ENCODE measurements around the gene NLGN1. TPM values are rescaled to one million over a fixed set of nuclear protein-coding genes. Genes with fewer than 3 reads are reported as not detected.

NLGN1 gene
- total and polyA plus RNA-seq, 9 of the 15 experiments (the other 6 are each of a cell fraction or from before 2014, with no cell fraction given): under 0.01 to 0.01 TPM; not detected in 7

DNA sequence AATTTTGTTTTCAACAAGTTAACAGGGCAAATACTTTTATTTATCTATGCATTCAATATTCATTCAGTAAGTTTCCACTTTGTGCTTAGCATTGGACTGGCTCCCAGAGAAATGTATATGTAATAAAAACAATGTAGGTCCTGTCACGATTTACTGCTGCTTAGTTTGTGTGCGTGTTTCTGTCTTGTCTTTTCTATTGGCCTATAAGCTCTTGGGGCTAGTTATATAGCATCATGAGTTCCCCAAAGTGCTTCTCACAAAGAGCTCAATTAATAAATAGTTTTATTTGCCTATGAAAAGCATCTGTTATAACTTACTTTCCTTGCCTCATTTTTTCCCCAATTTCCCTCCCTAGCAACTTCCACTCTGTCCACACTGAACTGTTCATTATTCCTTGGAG, 794.9 kb downstream of the NLGN1 start (continued):
- TF ChIP-seq KDM2B (CRISPR knock-in tag; IDR thresholded peaks at IDR 0.05) (no peak), SRSF7 (optimal IDR thresholded peaks at IDR 0.05; ENCODE audit: low read depth, low read length) (no peak), TCF7 (IDR thresholded peaks at IDR 0.05; ENCODE audit: borderline replicate concordance) (no peak), KAT2B (IDR thresholded peaks at IDR 0.05; ENCODE audit: low read depth, low read length) (no peak), PML (IDR thresholded peaks at IDR 0.05; ENCODE audit: low read length) (no peak), ARID2 (IDR thresholded peaks at IDR 0.05) (no peak), TAL1 (IDR thresholded peaks at IDR 0.05) (no peak)
- TF ChIP-seq, protein P1, sequence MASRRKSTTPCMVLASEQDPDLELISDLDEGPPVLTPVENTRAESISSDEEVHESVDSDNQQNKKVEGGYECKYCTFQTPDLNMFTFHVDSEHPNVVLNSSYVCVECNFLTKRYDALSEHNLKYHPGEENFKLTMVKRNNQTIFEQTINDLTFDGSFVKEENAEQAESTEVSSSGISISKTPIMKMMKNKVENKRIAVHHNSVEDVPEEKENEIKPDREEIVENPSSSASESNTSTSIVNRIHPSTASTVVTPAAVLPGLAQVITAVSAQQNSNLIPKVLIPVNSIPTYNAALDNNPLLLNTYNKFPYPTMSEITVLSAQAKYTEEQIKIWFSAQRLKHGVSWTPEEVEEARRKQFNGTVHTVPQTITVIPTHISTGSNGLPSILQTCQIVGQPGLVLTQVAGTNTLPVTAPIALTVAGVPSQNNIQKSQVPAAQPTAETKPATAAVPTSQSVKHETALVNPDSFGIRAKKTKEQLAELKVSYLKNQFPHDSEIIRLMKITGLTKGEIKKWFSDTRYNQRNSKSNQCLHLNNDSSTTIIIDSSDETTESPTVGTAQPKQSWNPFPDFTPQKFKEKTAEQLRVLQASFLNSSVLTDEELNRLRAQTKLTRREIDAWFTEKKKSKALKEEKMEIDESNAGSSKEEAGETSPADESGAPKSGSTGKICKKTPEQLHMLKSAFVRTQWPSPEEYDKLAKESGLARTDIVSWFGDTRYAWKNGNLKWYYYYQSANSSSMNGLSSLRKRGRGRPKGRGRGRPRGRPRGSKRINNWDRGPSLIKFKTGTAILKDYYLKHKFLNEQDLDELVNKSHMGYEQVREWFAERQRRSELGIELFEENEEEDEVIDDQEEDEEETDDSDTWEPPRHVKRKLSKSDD (conservative IDR thresholded peaks at IDR 0.05; ENCODE audit: low read length): no peak

- ChIA-PET CTCF (ENCODE audit: low intra/inter-chr PET ratio) (no interaction called here), POLR2A (no interaction called here)
- no peak for FAIRE-seq
- H3K4me1 ChIP-seq (replicated peaks in 1 of 2; ENCODE audit: control insufficient read depth in 2 of 2, insufficient read depth in 2 of 2, low read length in 2 of 2): no peaks in the 10 kb centered on the region
- intact Hi-C loops (cut with micrococcal nuclease) (no loop called here), in situ Hi-C loops (cut with MboI) (no loop called here)
- H3K9me1 ChIP-seq (ENCODE audit: control insufficient read depth, insufficient read depth, low read length): no peaks in the 10 kb centered on the region
- no peak for DNase-seq (ENCODE audit: extremely low read depth in 1 of 4, low spot score in 3 of 4)
- no peaks in the 10 kb centered on the region for H4K20me1 ChIP-seq (replicated peaks; ENCODE audit: control insufficient read depth, insufficient read depth, low read length)
- no peaks in the 10 kb centered on the region for H3K79me2 ChIP-seq (ENCODE audit: control insufficient read depth, insufficient read depth, low read length)
- no peak for ATAC-seq
- H3K4me3 ChIP-seq: no peak overlapping the region
- H3K9me3 ChIP-seq (replicated peaks; ENCODE audit: control insufficient read depth, insufficient read depth, low read depth, low read length): no peaks in the 10 kb centered on the region
- no peak overlapping the region for H3K27ac ChIP-seq (ENCODE audit: extremely low read depth, low read depth, low read length)
- no peak overlapping the region for H3K4me2 ChIP-seq (ENCODE audit: insufficient read depth, low read length)
- no peak overlapping the region for H3K9ac ChIP-seq (ENCODE audit: insufficient read depth in 1 of 2, low read depth in 2 of 2, low read length in 2 of 2)
- no peaks in the 10 kb centered on the region for H3K36me3 ChIP-seq (ENCODE audit: control insufficient read depth, insufficient read depth, low read length)
- no TSS peak for BruUV-seq (replicated peaks)
- H2AFZ ChIP-seq (ENCODE audit: low read depth, low read length): no peak overlapping the region
- no peaks in the 10 kb centered on the region for H3K27me3 ChIP-seq (ENCODE audit: control insufficient read depth in 2 of 2, insufficient read depth in 2 of 2, low read length in 2 of 2)
- TF ChIP-seq, protein P2, sequence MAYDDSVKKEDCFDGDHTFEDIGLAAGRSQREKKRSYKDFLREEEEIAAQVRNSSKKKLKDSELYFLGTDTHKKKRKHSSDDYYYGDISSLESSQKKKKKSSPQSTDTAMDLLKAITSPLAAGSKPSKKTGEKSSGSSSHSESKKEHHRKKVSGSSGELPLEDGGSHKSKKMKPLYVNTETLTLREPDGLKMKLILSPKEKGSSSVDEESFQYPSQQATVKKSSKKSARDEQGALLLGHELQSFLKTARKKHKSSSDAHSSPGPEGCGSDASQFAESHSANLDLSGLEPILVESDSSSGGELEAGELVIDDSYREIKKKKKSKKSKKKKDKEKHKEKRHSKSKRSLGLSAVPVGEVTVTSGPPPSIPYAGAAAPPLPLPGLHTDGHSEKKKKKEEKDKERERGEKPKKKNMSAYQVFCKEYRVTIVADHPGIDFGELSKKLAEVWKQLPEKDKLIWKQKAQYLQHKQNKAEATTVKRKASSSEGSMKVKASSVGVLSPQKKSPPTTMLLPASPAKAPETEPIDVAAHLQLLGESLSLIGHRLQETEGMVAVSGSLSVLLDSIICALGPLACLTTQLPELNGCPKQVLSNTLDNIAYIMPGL (CRISPR knock-in tag; IDR thresholded peaks at IDR 0.05): no peak
- TF ChIP-seq MAFF (IDR thresholded peaks at IDR 0.05; ENCODE audit: low read length) (no peak), CCAR2 (IDR thresholded peaks at IDR 0.05; ENCODE audit: low read depth, low read length) (no peak), JUNB (CRISPR knock-in tag; conservative IDR thresholded peaks at IDR 0.05) (no peak), SIN3A (IDR thresholded peaks at IDR 0.05; ENCODE audit: borderline replicate concordance in 2 of 2, control insufficient read depth in 1 of 2, low read depth in 2 of 2, low read length in 2 of 2) (no peak), CBFB (CRISPR knock-in tag; IDR thresholded peaks at IDR 0.05) (no peak), SIX5 (IDR thresholded peaks at IDR 0.05; ENCODE audit: borderline replicate concordance in 1 of 2, insufficient read depth in 1 of 2, low read depth in 1 of 2, low read length in 2 of 2) (no peak), FOXP4 (CRISPR knock-in tag; IDR thresholded peaks at IDR 0.05; ENCODE audit: borderline replicate concordance) (no peak)
These were observed 796.1 kb downstream of the NLGN1 start for GRCh38 chr3:174193604-174194003.
